ENCODE measurements around the gene ZNF423.

The ZNF423 gene

GRCh38 chr16:49594153-49594552 is 261.8 kb downstream of the ZNF423 start:
- no peak for DNase-seq

GRCh38 chr16:49593424-49594040 is 262.4 kb downstream of the ZNF423 start:
- DNase-seq: no peak

- no peak for DNase-seq
Observed at GRCh38 chr16:49592546-49593423, 263.1 kb downstream of the ZNF423 start.

- DNase-seq: no peak
Observed at GRCh38 chr16:49590166-49590871, 265.6 kb downstream of the ZNF423 start.

GRCh38 chr16:49589544-49590031 is 266.3 kb downstream of the ZNF423 start:
- DNase-seq: no peak

GRCh38 chr16:49588729-49589384 is 267.1 kb downstream of the ZNF423 start:
- DNase-seq: no peak

- DNase-seq: no peak
Observed at GRCh38 chr16:49588026-49588425, 267.9 kb downstream of the ZNF423 start.

GRCh38 chr16:49587511-49587910 is 268.4 kb downstream of the ZNF423 start:
- DNase-seq: no peak

- no peak for DNase-seq
Observed at GRCh38 chr16:49586466-49587450, 269.2 kb downstream of the ZNF423 start.

- DNase-seq: no peak
Observed at GRCh38 chr16:49585143-49585832, 270.6 kb downstream of the ZNF423 start.

- DNase-seq: no peak
Observed at GRCh38 chr16:49583911-49584310, 272.0 kb downstream of the ZNF423 start.

- DNase-seq: no peak
Observed at GRCh38 chr16:49581630-49582298, 274.1 kb downstream of the ZNF423 start.

GRCh38 chr16:49580751-49581303 is 275.1 kb downstream of the ZNF423 start:
- DNase-seq: no peak

GRCh38 chr16:49578435-49579024 is 277.4 kb downstream of the ZNF423 start:
- DNase-seq: no peak

- DNase-seq: no peak
Observed at GRCh38 chr16:49578018-49578417, 277.9 kb downstream of the ZNF423 start.

- no peak for DNase-seq
Observed at GRCh38 chr16:49576941-49577340, 279.0 kb downstream of the ZNF423 start.

- no peak for DNase-seq
Observed at GRCh38 chr16:49576173-49576494, 279.8 kb downstream of the ZNF423 start.

GRCh38 chr16:49575346-49576172 is 280.4 kb downstream of the ZNF423 start:
- DNase-seq: no peak

GRCh38 chr16:49574826-49575225 is 281.1 kb downstream of the ZNF423 start:
- no peak for DNase-seq

Measured in NCI-H187 treated with DMSO at 0.1 percent for 48 hours (cell line).